Thyroid gland (tissue), 4 donors: ENCODE results near the gene SCARB1.

Experiments
- CTCF ChIP-seq, 6 experiments: fragments of 200-600 bp in 3 of 6; fragments of 450-650 bp in 3 of 6; sonication (generic) in 3 of 6; IDR thresholded peaks; one replicate each; pipeline ENCODE4 v1.5.1; 2016 to 2019; ENCODE audit warnings: antibody characterized with exemption in 6 of 6, mild to moderate bottlenecking in 2 of 6, inconsistent platforms in 1 of 6, moderate library complexity in 1 of 6
- POLR2A ChIP-seq, 2 donors: fragments of 450-650 bp; IDR thresholded peaks; one replicate each; pipeline ENCODE4 v1.6.1; 2017; ENCODE audit warnings: antibody characterized with exemption in 2 of 2, mild to moderate bottlenecking in 2 of 2, moderate library complexity in 1 of 2

GRCh38 chr12:124769881-124770512 is 93.7 kb downstream of the SCARB1 start:
- TF ChIP-seq CTCF (IDR thresholded peaks at IDR 0.05) (no peak), POLR2A (IDR thresholded peaks at IDR 0.05) (no peak)
